Prostate gland (tissue), 2 donors: Measurements from ENCODE around the gene CALCB. TPM values are rescaled to one million over a fixed set of nuclear protein-coding genes. Genes with fewer than 3 reads are reported as not detected.
A peak's percentile ranks its signal among the peaks of the same experiment; 100 is the strongest.

Experiments
- DNase-seq: peaks from one replicate; pipeline ENCODE4 v3.0.0-alpha.2; 2019; ENCODE audit warnings: low spot score
- H3K27ac ChIP-seq, 2 donors: fragments of 200-600 bp; sonication (generic); 2 replicates each; pipeline ENCODE4 v1.5.1; 2017 to 2019
- H3K27me3 ChIP-seq: fragments of 200-600 bp; sonication (generic); replicated peaks from 2 replicates; pipeline ENCODE4 v1.5.1; 2019; ENCODE audit not compliant: insufficient read depth
- H3K36me3 ChIP-seq, 2 donors: fragments of 200-600 bp; sonication (generic); 1 replicate in 1 of 2; 2 replicates in 1 of 2; pipeline versions ENCODE4 v1.5.1 to v1.8.1; 2017 to 2019
- H3K4me1 ChIP-seq: fragments of 200-600 bp; sonication (generic); replicated peaks from 2 replicates; pipeline ENCODE4 v1.5.1; 2019
- H3K4me3 ChIP-seq, 2 donors: fragments of 200-600 bp; sonication (generic); 2 replicates each; pipeline ENCODE4 v1.5.1; 2017 to 2019
- H3K9me3 ChIP-seq: fragments of 200-600 bp; sonication (generic); 2 replicates; pipeline ENCODE4 v1.5.1; 2017
- POLR2A ChIP-seq: fragments of 450-650 bp; IDR thresholded peaks from one replicate; pipeline ENCODE4 v1.6.1; 2016; ENCODE audit warnings: antibody characterized with exemption, mild to moderate bottlenecking
- POLR2AphosphoS5 ChIP-seq: sonication (generic); formaldehyde crosslinking; IDR thresholded peaks from one replicate; pipeline ENCODE4 v1.6.1; 2017; ENCODE audit warnings: antibody characterized with exemption
- WGBS: methylation state at CpG from one replicate; pipeline ENCODE4 v1.1.5; 2018; 5-methylcytosine and 5-hydroxymethylcytosine counted together
- intact Hi-C: fragments of 100-400 bp; cut with DNase I; formaldehyde crosslinking; loops from one replicate; pipeline ENCODE4 v1.14.2; 2022
- total RNA-seq, 2 donors: library from RNA; depleted of rRNA; stranded (reverse); fragments of >200 nt; gene quantifications; one replicate each; pipeline ENCODE4 v1.1.0, GENCODE V29; 2016
- TF ChIP-seq, protein P1 (sequence below), 4 experiments: fragments of 200-600 bp in 2 of 4; fragments of 450-650 bp in 2 of 4; sonication (generic) in 2 of 4; IDR thresholded peaks; 1 replicate in 3 of 4; 2 replicates in 1 of 4; pipeline ENCODE4 v1.5.1; 2016 to 2019; ENCODE audit warnings: antibody characterized with exemption in 4 of 4, mild to moderate bottlenecking in 2 of 4, moderate library complexity in 2 of 4

Gene CALCB
- total RNA-seq, 2 donors from 2014 or later: 0.18 to 2.4 TPM

DNA sequence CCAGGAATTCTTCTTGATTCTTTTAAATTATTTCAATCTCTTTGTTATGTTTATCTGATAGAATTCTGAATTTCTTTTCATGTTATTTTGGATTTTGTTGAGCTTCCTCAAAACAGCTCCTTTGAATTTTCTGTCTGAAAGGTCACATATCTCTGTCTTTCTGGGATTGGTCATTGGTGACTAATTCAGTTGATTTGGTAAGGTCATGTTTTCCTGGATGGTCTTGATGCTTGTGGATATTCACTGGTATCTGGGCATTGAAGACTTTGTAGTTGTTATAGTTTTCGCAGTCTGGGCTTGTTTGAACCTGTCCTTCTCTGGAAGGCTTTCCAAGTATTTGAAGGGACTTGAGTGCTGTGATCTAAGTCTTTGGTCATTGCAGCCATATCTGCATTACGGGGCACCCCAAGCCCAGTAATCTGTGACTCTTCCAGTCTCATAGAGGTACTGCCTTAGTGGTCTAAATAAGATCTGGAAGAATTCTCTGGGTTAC is 22.4 kb downstream of the CALCB start:
- WGBS: 73% methylated on average over 2 of the region's 2 CpGs
- no peak overlapping the region for H3K4me3 ChIP-seq
- intact Hi-C loops: no loop called here
- DNase-seq: no peak
- H3K27me3 ChIP-seq: no peaks in the 10 kb centered on the region
- no peak overlapping the region for H3K27ac ChIP-seq
- H3K36me3 ChIP-seq: no peaks in the 10 kb centered on the region
- H3K4me1 ChIP-seq: no peaks in the 10 kb centered on the region
- no peaks in the 10 kb centered on the region for H3K9me3 ChIP-seq
- TF ChIP-seq POLR2A (no peak), POLR2AphosphoS5 (no peak)
- TF ChIP-seq, protein P1, sequence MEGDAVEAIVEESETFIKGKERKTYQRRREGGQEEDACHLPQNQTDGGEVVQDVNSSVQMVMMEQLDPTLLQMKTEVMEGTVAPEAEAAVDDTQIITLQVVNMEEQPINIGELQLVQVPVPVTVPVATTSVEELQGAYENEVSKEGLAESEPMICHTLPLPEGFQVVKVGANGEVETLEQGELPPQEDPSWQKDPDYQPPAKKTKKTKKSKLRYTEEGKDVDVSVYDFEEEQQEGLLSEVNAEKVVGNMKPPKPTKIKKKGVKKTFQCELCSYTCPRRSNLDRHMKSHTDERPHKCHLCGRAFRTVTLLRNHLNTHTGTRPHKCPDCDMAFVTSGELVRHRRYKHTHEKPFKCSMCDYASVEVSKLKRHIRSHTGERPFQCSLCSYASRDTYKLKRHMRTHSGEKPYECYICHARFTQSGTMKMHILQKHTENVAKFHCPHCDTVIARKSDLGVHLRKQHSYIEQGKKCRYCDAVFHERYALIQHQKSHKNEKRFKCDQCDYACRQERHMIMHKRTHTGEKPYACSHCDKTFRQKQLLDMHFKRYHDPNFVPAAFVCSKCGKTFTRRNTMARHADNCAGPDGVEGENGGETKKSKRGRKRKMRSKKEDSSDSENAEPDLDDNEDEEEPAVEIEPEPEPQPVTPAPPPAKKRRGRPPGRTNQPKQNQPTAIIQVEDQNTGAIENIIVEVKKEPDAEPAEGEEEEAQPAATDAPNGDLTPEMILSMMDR (IDR thresholded peaks at IDR 0.05): no peak

DNA sequence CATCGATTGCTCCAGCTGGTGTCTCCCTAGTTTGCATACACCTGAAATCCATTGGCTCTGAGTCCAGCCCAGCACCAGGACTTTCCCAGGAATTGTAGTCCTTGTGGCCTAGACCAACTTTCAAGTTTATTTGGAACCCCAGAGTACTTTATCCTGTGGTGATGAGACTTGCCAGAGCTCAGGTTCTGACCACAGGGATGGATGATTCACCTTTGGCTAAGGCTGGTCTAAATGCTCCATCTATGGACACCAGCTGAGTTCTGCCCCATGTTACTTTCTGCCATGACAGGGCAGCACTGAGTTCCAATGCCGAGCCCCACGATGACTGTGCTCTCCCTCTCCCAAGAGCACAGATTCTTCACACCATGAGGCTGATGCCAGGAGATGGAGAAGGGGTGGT is 24.0 kb downstream of the CALCB start:
- no peaks in the 10 kb centered on the region for H3K27me3 ChIP-seq
- no peak for DNase-seq
- H3K4me1 ChIP-seq: no peaks in the 10 kb centered on the region
- 79% methylated on average over 3 of the region's 3 CpGs for WGBS
- no peak for TF ChIP-seq POLR2A
- TF ChIP-seq, protein P1 (IDR thresholded peaks at IDR 0.05): no peak
- no peak for TF ChIP-seq POLR2AphosphoS5
- H3K4me3 ChIP-seq: no peak overlapping the region
- H3K36me3 ChIP-seq: no peaks in the 10 kb centered on the region
- no peak overlapping the region for H3K27ac ChIP-seq
- intact Hi-C loops: no loop called here
- H3K9me3 ChIP-seq: no peaks in the 10 kb centered on the region

DNA sequence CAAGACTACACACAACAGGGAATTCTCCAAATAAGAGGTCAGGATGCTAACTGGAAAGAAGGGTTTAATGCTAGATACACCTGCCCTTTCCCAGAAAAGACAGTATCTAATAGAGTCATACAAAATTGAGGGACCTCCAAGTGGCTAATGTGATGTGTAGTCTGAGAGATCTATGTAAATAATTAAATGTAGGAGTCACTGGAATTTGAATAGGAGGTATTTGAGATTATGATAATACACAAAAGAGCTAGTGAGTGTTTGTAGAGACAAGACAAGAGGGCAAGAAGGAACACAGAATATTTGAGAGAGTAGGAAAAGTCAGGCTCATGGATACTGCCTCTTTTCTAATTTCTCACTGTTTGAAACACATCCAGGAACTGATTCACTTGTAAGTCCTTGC is 25.9 kb downstream of the CALCB start:
- H3K4me3 ChIP-seq: no peak overlapping the region
- H3K27me3 ChIP-seq: no peaks in the 10 kb centered on the region
- no peak overlapping the region for H3K27ac ChIP-seq
- DNase-seq: no peak
- intact Hi-C loops: no loop called here
- TF ChIP-seq POLR2AphosphoS5: no peak
- TF ChIP-seq, protein P1 (IDR thresholded peaks at IDR 0.05): no peak
- TF ChIP-seq POLR2A: no peak
- no peaks in the 10 kb centered on the region for H3K9me3 ChIP-seq
- H3K36me3 ChIP-seq: no peaks in the 10 kb centered on the region
- H3K4me1 ChIP-seq: no peaks in the 10 kb centered on the region

GRCh38 chr11:15101072-15101709 is 27.8 kb downstream of the CALCB start:
- no peak overlapping the region for H3K27ac ChIP-seq
- H3K4me3 ChIP-seq: no peak overlapping the region
- H3K27me3 ChIP-seq: no peaks in the 10 kb centered on the region
- no peaks in the 10 kb centered on the region for H3K36me3 ChIP-seq
- intact Hi-C loops: loop anchor here (2.0 kb wide), 1 partner anchor 106 kb away; no protein-coding TSS in a partner anchor
- DNase-seq: peak; percentile 45
- H3K4me1 ChIP-seq: no peaks in the 10 kb centered on the region
- WGBS: 22% methylated on average over 8 of the region's 8 CpGs
- no peaks in the 10 kb centered on the region for H3K9me3 ChIP-seq
- no peak for TF ChIP-seq POLR2A
- TF ChIP-seq, protein P1 (IDR thresholded peaks at IDR 0.05): peak; percentile 54 to 87 (median 80)
- no peak for TF ChIP-seq POLR2AphosphoS5

DNA sequence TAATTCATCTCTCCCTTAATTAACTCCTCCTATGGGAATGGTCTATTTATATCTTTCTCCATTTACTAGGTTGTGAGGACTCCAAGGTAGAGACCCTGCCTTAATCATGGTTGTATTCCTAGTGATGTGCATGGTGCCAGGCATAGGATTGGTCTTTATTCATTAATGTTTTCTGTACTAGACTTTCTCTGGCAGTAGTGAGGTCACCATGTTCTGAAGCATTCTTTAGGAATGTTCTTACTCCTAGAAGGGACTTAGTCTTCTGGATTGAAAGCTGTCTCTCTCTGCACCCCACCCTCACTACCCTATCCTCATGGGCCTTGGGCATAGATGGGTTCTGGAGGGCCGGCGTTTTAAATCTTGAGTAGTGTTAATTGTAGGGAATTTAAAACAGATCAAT is 30.8 kb downstream of the CALCB start:
- H3K27ac ChIP-seq: no peak overlapping the region
- H3K4me3 ChIP-seq: no peak overlapping the region
- intact Hi-C loops: no loop called here
- no peaks in the 10 kb centered on the region for H3K4me1 ChIP-seq
- no peaks in the 10 kb centered on the region for H3K27me3 ChIP-seq
- WGBS: 98% methylated on average over 2 of the region's 2 CpGs
- DNase-seq: no peak
- H3K9me3 ChIP-seq: no peaks in the 10 kb centered on the region
- TF ChIP-seq POLR2AphosphoS5 (no peak), POLR2A (no peak)
- TF ChIP-seq, protein P1 (IDR thresholded peaks at IDR 0.05): no peak
- H3K36me3 ChIP-seq: no peaks in the 10 kb centered on the region
